GM18526 (cell line): ENCODE data around the gene SIRT7.

ENCODE experiments used
- POLR2A ChIP-seq: IDR thresholded peaks from 3 replicates; pipeline ENCODE4 v1.6.1; 2011; ENCODE audit not compliant: insufficient read length; ENCODE audit errors: extremely low read depth

The SIRT7 gene

GRCh38 chr17:81906476-81907218 lies 11.3 kb downstream of the SIRT7 start:
- TF ChIP-seq POLR2A = no peak

- no peak for TF ChIP-seq POLR2A
Measured at GRCh38 chr17:81905993-81906392, 12.0 kb downstream of the SIRT7 start.

GRCh38 chr17:81905424-81905875 lies 12.5 kb downstream of the SIRT7 start:
- TF ChIP-seq POLR2A = no peak

GRCh38 chr17:81904600-81905423 lies 13.2 kb downstream of the SIRT7 start:
- TF ChIP-seq POLR2A = no peak

- TF ChIP-seq POLR2A = no peak
Measured at GRCh38 chr17:81903896-81904599, 13.9 kb downstream of the SIRT7 start.

GRCh38 chr17:81903415-81903831 lies 14.6 kb downstream of the SIRT7 start:
- TF ChIP-seq POLR2A = no peak

- no peak for TF ChIP-seq POLR2A
Measured at GRCh38 chr17:81902653-81903414, 15.1 kb downstream of the SIRT7 start.

- TF ChIP-seq POLR2A = no peak
Measured at GRCh38 chr17:81902023-81902652, 15.8 kb downstream of the SIRT7 start, which contains the start of gene NPB. NPB (plus strand) TSS chr17:81902238; CDS start chr17:81902278, 40 bp downstream.

GRCh38 chr17:81901167-81902022 lies 16.6 kb downstream of the SIRT7 start:
- no peak for TF ChIP-seq POLR2A

GRCh38 chr17:81900181-81900820 lies 17.7 kb downstream of the SIRT7 start:
- no peak for TF ChIP-seq POLR2A

GRCh38 chr17:81899514-81900166 lies 18.3 kb downstream of the SIRT7 start:
- no peak for TF ChIP-seq POLR2A

- TF ChIP-seq POLR2A = no peak
Measured at GRCh38 chr17:81898885-81899284, 19.1 kb downstream of the SIRT7 start.
